Activated T-helper 1 cell treated with anti-CD3 and anti-CD28 coated beads, Interleukin-12 subunit alpha, Interleukin-12 subunit beta, Interleukin-2, Interleukin-4 antibody, amounts not matched to agents 30 ng/mL and 10 ng/mL and 1 ng/mL, durations not matched to agents 14 hours and 24 hours and 36 hours (primary cell): ENCODE results near the gene COMMD3. TPM values are rescaled to one million over a fixed set of nuclear protein-coding genes. Genes with fewer than 3 reads are reported as not detected.

Experiments used
- DNase-seq: peaks from one replicate; pipeline ENCODE4 v3.0.0; 2021; ENCODE audit warnings: low spot score
- H3K27ac Mint-ChIP-seq: one replicate; pipeline ENCODE4 v1.8.0; 2021; ENCODE audit warnings: mild to moderate bottlenecking, mixed read lengths
- H3K27me3 Mint-ChIP-seq: one replicate; pipeline ENCODE4 v1.8.0; 2022; ENCODE audit warnings: mild to moderate bottlenecking, moderate library complexity, mixed read lengths; ENCODE audit not compliant: insufficient read depth
- H3K36me3 Mint-ChIP-seq: one replicate; pipeline ENCODE4 v1.8.0; 2021; ENCODE audit warnings: low read depth, mixed read lengths
- H3K4me1 Mint-ChIP-seq: one replicate; pipeline ENCODE4 v1.8.0; 2021; ENCODE audit warnings: low read depth, mixed read lengths
- H3K4me3 Mint-ChIP-seq: one replicate; pipeline ENCODE4 v1.8.0; 2021; ENCODE audit warnings: mild to moderate bottlenecking, moderate library complexity, mixed read lengths
- H3K9me3 Mint-ChIP-seq: one replicate; pipeline ENCODE4 v1.8.0; 2021; ENCODE audit warnings: mixed read lengths
- intact Hi-C: fragments of 100-400 bp; cut with micrococcal nuclease; formaldehyde crosslinking; loops from one replicate; pipeline ENCODE4 v1.15.1; 2024
- total RNA-seq: library from RNA; stranded (reverse); gene quantifications from 2 replicates; pipeline ENCODE4 v1.2.3, GENCODE V29; 2022

The COMMD3 gene
- total RNA-seq, 1 donor from 2014 or later, result 78.7 TPM

DNA sequence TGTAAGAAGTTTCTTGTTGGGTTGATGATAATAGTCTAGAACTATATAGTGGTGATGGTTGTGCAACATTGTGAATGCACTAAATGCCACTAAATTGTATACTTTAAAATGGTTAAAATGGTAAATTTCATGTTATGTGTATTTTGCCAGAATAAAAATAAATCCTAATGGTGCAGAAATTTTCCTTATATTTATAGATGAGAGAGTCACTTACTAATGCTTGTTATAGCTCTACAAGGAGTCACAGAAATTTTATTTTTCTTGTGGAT, 50.2 kb downstream of the COMMD3 start:
- Mint-ChIP-seq H3K27me3 (no peaks in the 10 kb centered on the region), H3K4me1 (peaks cover 56% of the 10 kb centered on the region), H3K4me3 (no peak overlapping the region), H3K9me3 (peaks cover 4% of the 10 kb centered on the region), H3K27ac (no peak overlapping the region), H3K36me3 (no peaks in the 10 kb centered on the region)
- no peak for DNase-seq
- intact Hi-C loops, result loop anchor here (2.0 kb wide), 2 partner anchors 26 to 204 kb away; no protein-coding TSS in a partner anchor

DNA sequence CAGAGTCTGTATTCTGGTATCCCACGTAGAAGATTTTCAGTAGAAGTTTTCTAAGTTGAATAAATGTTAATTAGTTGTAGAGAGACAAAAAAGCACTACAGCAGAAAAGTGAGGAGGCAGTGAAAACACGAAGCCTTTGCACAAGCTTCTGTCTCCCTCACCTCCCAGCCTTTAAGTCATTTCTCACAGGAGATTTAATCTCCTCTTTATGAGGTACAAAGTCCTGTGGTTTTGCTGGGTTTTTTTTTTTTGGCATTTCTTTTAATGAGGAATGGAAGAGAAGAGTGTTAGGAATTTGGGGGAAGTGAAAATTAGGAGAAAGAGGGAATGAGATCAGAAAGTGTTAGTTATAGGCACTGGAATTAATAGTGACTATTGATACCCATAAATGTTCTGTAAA, 50.6 kb downstream of the COMMD3 start:
- Mint-ChIP-seq H3K4me1 (peaks cover 56% of the 10 kb centered on the region), H3K27me3 (no peaks in the 10 kb centered on the region), H3K36me3 (no peaks in the 10 kb centered on the region), H3K4me3 (peak overlapping the region; percentile 59), H3K9me3 (peaks cover 4% of the 10 kb centered on the region), H3K27ac (peak overlapping the region; percentile 87)
- intact Hi-C loops, result loop anchor here (1.0 to 2.0 kb wide), 3 partner anchors 13 to 204 kb away; no protein-coding TSS in a partner anchor
- no peak for DNase-seq

DNA sequence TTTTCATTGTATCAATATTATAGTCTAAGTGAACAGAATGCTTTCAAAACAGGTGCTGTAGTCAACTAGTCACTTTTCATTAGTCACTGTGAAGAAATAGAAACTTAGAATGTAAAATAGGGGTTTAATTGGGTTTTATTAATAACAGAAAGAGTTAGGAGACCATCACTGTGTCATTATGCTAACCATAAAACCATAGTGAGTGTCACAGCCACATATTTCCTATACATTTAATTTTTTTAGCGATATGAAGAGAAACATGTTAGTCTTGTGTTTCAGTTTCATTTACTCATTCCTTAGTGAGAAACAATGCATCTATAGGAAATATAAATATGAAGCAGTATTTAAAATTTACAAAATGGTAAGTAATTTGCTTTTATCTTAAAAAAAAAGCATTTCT, 51.3 kb downstream of the COMMD3 start:
- DNase-seq, result no peak
- no peaks in the 10 kb centered on the region for H3K36me3 Mint-ChIP-seq
- peaks cover 56% of the 10 kb centered on the region for H3K4me1 Mint-ChIP-seq
- intact Hi-C loops, result loop anchor here (1.0 to 2.0 kb wide), 3 partner anchors 12 to 203 kb away; no protein-coding TSS in a partner anchor
- no peaks in the 10 kb centered on the region for H3K27me3 Mint-ChIP-seq
- peak overlapping the region; percentile 80 for H3K27ac Mint-ChIP-seq
- H3K4me3 Mint-ChIP-seq, result peak overlapping the region; percentile 53
- H3K9me3 Mint-ChIP-seq, result peaks cover 4% of the 10 kb centered on the region

DNA sequence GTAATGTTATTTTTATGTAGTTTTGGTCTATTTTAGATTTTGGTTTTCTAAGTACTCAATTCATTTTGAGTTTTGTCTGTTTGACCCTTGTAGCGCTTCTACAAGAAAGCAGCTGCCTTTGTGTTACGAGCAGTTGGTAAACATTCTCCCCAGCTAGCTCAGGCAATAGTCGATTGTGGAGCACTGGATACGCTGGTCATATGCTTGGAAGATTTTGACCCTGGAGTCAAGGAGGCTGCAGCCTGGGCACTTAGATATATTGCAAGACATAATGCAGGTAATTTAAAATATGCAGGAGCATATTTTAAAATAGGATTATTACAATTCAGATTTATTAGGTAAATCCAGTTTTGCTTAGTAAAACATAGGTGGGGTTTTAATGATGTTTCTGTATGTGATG, 52.2 kb downstream of the COMMD3 start:
- H3K9me3 Mint-ChIP-seq, result peaks cover 4% of the 10 kb centered on the region
- no peak overlapping the region for H3K4me3 Mint-ChIP-seq
- intact Hi-C loops, result no loop called here
- no peak for DNase-seq
- peaks cover 54% of the 10 kb centered on the region for H3K4me1 Mint-ChIP-seq
- no peak overlapping the region for H3K27ac Mint-ChIP-seq
- H3K27me3 Mint-ChIP-seq, result no peaks in the 10 kb centered on the region
- no peaks in the 10 kb centered on the region for H3K36me3 Mint-ChIP-seq

DNA sequence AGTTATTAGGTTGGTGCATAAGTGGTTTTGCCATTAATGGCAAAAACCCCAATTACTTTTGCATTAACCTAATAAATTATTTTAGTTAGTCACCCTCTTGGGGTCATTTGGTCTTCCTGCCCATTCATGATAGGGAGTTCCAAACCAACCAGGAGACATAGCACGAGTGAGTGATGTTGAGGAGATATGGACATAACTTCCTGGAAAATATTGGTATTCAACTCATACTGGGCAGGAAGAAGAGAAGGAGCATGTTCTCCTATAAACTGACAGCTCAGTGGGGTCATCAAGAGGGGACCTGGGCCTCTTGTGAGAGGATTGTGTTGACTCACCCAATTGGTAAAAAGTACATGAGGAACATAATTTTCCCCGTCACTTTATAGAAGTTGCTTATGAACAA, 52.8 kb downstream of the COMMD3 start:
- Mint-ChIP-seq H3K9me3 (peaks cover 4% of the 10 kb centered on the region), H3K27me3 (no peaks in the 10 kb centered on the region), H3K4me3 (no peak overlapping the region), H3K4me1 (peaks cover 50% of the 10 kb centered on the region), H3K27ac (no peak overlapping the region), H3K36me3 (no peaks in the 10 kb centered on the region)
- intact Hi-C loops, result no loop called here
- DNase-seq, result no peak

DNA sequence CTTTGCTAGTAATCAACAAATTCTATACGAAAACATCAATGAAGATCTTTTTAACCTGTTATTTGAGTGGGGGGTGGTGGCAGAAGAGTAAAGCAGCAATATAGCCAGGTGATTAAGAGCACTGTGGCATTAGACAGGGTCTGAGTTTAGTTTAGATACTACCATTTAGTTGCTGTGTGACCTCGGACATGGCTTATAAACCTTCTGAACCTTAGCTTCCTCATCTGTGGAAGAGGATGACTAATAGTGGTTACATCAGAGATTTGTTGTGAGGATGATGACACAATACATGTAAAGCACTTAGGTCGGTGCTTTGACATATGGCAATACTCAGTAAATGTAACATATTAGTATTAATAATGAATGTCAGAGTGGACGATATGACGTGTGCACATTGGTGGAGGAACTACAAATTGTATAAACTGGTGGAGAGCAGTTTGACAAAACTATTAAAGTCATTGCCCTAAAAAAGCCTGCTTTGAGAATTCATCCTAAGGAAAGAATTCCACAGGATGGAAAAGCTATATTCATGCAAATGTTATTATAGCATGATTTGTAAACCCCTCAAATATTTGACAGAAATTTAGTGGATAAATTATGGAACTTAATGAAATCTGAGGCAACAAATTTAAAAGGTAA, 53.4 kb downstream of the COMMD3 start:
- Mint-ChIP-seq H3K36me3 (no peaks in the 10 kb centered on the region), H3K27ac (no peak overlapping the region), H3K9me3 (peaks cover 4% of the 10 kb centered on the region), H3K4me3 (no peak overlapping the region), H3K27me3 (no peaks in the 10 kb centered on the region), H3K4me1 (peaks cover 50% of the 10 kb centered on the region)
- intact Hi-C loops, result loop anchor here (10.0 kb wide), 2 partner anchors 285 to 315 kb away; no protein-coding TSS in a partner anchor
- no peak for DNase-seq

Other genes with a start within 250 kb of the COMMD3 start
- gene EBLN1, start 98.4 kb upstream of the COMMD3 start, total RNA-seq, result not detected in 2 replicates
- gene BMI1, start 4.7 kb downstream of the COMMD3 start, total RNA-seq, result 59.3 and 66.5 TPM in 2 replicates
- 0.18 TPM in 1 of 2 replicates, not detected in the other for gene SPAG6, start 29.1 kb downstream of the COMMD3 start, total RNA-seq